Epithelial cell of esophagus (primary cell): ENCODE data around the gene ZNF611.
"Not testable (repeated sequence)": the region's sequence is repeated elsewhere in the genome, so short reads cannot be mapped to it uniquely, and the experiment has no call there.

Experiments
- DNase-seq: peaks from one replicate; pipeline ENCODE4 v3.0.0; 2010; ENCODE audit warnings: low read depth
- H3K4me3 ChIP-seq: 2 replicates; pipeline ENCODE4 v1.5.1; 2011; ENCODE audit warnings: mild to moderate bottlenecking, low read length, control low read depth
- CTCF ChIP-seq: IDR thresholded peaks from 2 replicates; pipeline ENCODE4 v1.5.1; 2011; ENCODE audit warnings: low read depth, mild to moderate bottlenecking, low read length, control low read depth, inconsistent platforms; ENCODE audit not compliant: insufficient read depth; ENCODE audit errors: missing control alignments

ZNF611 gene

GRCh38 chr19:52679598-52679997, 55.2 kb downstream of the ZNF611 start:
- no peak overlapping the region for H3K4me3 ChIP-seq
- TF ChIP-seq CTCF: no peak
- peak; percentile 21 for DNase-seq

- not testable (repeated sequence) for DNase-seq, H3K4me3 ChIP-seq
These were observed 59.6 kb downstream of the ZNF611 start for GRCh38 chr19:52675239-52675638.

GRCh38 chr19:52673014-52673413, 61.8 kb downstream of the ZNF611 start:
- no peak for TF ChIP-seq CTCF
- no peak overlapping the region for H3K4me3 ChIP-seq
- DNase-seq: no peak

- H3K4me3 ChIP-seq: no peak overlapping the region
- TF ChIP-seq CTCF: no peak
- peak; percentile 98 for DNase-seq
These were observed 64.8 kb downstream of the ZNF611 start for GRCh38 chr19:52670046-52670445.

GRCh38 chr19:52669586-52669985, 65.3 kb downstream of the ZNF611 start:
- DNase-seq: no peak
- no peak overlapping the region for H3K4me3 ChIP-seq
- TF ChIP-seq CTCF: no peak

GRCh38 chr19:52667972-52668371, 66.9 kb downstream of the ZNF611 start:
- no peak for DNase-seq
- no peak for TF ChIP-seq CTCF
- H3K4me3 ChIP-seq: no peak overlapping the region

GRCh38 chr19:52666506-52666905, 68.3 kb downstream of the ZNF611 start:
- TF ChIP-seq CTCF: no peak
- no peak for DNase-seq
- H3K4me3 ChIP-seq: no peak overlapping the region

GRCh38 chr19:52665529-52665928, 69.3 kb downstream of the ZNF611 start:
- DNase-seq: peak; percentile 91
- no peak overlapping the region for H3K4me3 ChIP-seq
- TF ChIP-seq CTCF: peak; percentile 10
